Measurements from ENCODE around the gene TIMP2.
A peak's percentile ranks its signal among the peaks of the same experiment; 100 is the strongest.
"Not testable (repeated sequence)": the region's sequence is repeated elsewhere in the genome, so short reads cannot be mapped to it uniquely, and the experiment has no call there.

The TIMP2 gene, protein sequence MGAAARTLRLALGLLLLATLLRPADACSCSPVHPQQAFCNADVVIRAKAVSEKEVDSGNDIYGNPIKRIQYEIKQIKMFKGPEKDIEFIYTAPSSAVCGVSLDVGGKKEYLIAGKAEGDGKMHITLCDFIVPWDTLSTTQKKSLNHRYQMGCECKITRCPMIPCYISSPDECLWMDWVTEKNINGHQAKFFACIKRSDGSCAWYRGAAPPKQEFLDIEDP

DNA sequence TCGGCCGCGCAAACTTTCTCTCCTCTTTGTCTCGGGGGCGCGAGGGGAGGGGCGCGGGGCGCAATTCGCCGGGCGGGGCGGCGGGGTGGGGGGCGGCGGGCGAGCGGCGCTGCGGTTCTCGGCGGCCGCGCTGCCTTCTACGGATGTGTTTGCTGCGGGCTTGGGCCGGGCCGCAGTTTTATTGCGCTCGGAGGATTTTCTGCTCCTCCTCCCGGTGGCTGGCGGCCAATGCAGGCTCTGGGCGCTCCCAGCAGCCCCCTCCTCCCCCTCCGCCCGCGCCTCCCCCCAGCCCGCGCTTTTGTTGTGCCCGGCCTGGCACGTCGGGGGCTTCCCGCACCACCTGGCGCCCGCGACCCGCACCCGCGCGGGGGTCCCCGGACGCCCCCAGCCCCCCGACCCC, at the start of gene TIMP2:
TIMP2 (minus strand) TSS at position 154 of the 400 bp plus-strand sequence. CDS start 299 bp downstream, outside the sequence.
- peak; percentile 75 for DNase-seq

DNA sequence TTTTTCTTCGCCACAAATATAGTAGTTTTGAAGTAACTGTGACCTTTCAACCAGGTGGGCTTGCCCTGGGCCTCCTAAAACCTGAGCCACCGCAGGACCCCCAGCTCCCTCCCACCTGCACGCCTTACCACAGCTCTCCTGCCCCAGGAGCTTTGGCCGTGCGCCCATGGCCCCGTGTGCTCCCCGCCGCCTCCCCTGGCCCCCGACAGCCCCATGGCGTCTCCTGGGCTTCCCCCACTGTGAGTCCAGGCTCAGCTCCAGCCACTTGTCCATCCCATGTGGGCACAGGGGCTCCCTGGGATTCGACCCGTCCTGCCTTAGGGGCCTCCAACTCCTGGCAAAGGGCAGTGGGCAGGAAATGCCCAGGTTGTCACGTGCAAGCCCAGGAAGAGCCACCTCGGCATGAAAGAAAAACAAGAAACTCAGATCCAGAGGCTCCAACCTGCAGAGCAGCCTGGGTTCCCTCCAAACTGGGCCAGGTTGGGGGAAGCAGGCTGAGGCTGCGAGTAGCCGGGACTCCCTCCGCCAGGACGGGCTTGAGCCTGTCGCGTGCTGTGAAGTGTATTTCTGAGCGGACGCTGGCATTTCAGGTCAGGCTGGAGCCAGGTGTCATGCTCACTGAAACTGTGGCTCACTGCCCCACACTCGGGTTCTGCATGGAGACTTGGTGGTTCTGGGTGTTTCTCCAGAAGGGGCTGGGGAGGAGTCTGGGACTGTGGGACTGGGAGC, 48.8 kb upstream of the TIMP2 start:
- DNase-seq = no peak

DNA sequence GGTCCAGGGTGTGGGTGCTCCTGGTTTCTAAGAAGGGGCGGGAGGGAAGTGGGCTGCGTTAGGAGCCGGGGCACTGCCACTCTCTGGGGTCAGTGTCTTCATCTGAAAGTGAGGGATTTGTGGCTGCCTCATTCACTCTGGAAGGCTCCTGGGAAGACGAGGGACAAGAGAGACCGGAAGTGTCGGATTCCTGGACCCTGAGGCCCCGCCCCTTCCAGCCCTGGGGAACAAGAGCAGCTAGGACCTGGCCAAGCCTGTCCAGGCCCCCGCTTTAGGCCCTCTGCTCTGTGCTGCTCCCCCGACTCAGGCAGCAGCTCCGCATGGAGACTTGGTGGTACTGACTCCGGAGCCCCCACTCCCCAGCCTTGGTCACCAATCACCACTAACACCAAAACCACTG, 48.0 kb upstream of the TIMP2 start:
- DNase-seq = no peak

DNA sequence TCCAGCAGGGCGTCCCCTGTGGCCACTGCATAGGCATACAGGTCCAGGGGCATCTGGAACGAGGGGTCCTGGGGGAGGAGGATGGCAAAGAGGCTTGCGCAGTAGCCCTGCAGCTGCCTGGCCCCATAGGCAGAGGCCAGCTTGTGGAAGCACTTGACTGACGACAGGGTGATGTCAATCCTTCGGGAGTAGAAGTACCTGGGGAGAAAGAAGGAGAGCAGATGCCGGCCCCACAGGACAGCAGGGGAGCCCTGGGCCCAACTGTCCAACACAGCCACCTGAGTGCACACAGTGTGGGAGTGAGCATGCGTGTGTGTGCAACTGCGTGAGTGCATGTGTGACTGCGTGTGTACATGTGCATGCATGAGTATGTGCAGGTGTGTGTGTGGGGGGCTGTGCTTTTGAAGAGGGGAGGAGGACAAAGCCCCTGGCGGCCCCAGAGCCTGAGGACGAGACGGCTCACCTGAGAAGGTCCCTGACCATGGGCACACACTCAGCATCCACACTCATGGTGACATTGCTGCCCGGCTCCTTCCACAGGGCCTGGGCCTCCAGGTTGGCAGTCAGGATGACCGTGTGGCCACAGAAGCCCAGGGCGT, 47.4 kb upstream of the TIMP2 start:
- no peak for DNase-seq

DNA sequence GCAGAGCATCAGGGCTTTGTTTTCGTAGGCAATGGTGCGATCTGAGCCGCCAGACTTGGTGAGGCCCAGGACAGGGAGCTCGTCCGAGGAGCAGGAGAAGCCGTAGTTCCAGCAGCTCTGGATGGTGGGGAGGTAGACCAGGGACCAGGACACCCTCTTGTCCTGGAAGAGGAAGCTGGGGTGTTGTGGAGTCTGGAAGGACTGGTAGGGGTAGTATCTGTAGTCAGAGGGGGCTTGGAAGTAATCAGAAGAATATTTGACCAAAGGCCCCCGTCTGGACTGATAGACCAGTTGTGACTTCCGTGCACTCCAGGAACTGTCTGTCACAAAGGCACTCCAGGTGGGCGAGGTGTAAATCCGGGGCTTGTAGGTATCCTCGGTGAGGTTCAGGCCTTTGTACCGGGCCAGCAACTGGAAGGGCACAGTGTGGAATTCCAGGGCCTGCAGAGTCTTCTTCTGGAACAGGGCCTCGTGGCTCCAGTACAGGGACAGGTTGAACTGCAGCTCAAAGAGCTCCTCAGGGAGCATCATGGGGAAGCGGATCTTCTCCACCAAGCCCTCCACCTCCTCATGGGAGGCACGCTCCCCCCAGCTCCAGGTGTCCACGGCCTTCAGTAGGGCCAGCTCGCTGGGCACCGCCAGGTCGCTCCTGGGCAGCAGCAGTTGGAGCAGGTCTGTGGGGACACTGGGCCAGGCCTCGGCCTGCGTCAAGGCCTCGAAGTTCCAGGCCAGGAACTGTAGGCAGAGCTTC, 46.7 kb upstream of the TIMP2 start:
- DNase-seq = no peak

DNA sequence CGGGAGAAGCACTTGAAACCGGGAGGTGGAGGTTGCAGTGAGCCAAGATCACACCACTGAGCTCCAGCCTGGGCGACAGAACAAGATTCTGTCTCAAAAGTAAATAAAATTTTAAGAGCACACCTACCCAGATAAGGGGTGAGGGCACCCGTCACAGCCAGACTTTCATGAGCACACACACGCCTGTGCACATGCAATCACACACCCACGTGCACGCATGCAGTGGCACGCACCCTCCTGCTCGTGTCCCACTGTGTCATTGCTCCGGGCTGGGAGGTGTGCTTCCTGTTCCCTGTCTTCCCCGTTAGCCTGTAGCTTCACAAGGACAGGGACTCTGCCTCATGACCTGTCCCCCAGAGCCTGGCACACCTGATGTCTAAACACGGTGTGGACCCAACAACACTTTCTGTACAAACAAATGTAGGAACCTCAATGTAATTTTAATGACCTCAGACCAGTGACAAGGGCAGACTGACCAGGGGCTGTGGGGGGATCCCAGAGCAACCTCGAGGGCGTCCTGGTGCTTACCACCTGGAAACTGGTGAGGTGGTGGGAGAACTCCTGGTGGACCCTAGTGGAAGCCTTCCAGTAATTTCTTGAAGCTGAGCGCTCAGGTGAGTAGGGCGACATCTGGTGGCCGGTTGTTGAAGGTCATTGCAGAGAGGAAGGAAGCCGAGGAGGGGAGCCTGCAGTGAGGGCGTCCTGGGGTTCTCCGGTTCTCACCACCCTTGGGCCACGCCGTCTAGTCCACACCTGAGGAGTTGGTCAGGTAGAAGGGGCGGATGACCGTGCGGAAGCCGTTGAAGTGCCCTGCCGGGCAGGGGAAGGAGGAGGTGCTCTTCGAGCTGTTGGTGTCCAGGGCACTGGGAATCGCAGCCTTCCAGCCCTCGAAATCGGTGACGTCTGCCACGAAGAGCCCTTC, 45.9 kb upstream of the TIMP2 start:
- peak; percentile 73 for DNase-seq

DNA sequence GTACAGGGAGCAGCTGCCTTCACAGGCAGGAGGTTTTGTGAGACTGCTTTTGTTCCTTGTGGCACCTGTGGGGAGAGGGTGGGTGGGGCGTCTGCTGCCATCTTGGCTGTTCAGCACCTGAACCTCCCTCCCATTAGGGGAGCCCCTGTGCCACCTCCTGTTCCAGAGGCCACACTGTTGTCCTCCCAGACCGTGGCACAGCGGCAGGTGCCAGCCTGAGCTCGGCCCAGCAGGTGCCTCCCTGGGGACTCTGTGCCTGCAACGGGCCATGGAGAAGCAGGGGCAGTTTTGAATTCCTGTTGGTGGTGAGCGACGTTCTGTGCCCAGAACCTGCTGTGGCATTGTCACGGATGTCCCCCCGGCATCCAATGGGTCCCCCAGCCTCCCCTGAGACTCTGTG, 44.7 kb upstream of the TIMP2 start:
- no peak for DNase-seq

DNA sequence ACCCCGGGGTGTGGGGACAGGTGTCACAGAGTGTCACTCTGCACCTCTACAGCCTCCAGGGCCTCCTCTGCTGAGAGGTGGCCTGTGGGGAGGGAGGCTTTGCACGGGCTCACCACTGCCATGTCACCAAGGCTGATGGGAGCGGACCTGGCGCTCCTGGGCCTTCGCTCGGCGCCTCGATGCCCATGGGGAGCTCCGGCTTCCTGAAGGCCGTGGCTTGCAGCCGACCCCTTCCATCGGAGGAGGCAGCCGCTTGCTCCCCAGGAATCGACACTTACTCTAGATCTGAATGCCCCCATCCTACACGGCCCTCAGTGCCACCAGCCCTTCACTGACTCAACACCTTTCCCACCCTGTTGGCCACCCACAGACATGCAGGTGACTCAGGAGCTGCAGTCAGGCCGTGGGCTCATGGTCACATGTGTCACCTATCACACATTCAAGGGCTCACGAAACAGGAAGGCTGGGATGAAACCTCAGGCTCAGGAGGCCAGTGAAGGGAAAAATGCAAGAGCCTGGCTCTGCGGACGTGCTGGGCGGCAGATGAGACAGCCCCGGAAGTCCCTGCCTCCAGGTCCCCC, 42.7 kb upstream of the TIMP2 start:
- no peak for DNase-seq

DNA sequence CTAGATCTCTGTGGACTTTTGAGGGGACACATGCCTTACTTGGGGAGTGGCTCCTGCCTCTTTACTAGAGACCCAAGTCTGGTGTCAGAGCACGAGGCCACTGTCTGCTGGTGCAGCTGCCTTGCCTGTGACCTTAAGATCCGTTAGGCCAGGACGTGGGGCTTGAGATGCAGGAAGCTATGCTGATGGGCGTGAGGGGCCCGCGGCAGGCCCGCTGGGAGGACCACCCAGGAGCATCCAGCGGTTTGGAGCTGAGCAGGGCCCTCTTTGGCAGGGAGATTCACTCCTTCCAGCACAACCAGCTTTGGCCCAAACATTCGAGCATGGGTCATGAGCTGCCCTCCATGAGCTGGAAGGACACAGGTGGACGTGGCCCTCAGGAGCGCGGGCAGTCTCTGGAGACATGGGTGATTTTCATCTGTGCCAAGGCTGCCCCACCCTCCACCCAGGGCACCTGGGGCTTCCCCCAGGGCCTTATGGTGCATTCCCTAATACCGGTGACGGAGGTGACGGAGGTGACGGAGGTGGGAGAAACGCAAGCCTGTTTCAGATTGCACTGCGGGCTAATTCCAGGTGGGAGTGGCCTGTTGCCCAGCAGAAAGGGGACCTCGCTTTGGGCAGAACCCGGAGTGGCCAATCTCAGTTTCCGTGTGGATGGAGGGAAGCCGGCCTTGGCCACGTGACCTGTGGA, 41.9 kb upstream of the TIMP2 start:
- no peak for DNase-seq

DNA sequence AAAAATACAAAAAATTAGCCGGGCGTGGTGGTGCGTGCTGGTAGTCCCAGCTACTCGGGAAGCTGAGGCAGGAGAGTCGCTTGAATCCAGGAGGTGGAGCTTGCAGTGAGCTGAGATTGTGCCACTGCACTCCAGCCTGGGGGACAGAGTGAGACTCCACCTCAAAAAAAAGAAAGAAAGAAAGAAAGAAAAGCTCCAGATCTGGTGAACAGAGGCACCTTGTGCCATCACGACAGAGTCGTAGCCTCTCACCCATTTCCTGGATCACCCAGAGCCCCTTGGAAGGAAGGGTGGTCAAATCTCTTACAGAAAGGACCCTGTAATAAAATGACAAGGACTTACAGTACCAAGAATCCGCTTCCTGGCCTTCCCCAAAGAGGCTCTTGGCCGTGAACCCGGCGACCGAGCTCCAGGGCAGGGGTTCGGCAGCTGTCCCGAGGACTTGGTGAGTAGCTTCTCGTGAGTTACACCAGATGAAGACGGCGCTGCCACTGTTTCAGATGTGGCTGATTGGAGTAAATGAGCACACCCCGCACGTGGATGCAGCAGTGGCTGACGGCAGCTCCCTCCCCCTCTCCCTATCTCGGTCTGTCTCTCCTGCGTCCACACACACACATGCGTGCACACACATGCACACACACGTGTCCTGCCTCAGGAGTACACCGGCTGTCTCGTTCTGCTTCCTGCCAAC, 41.1 kb upstream of the TIMP2 start:
- DNase-seq = no peak

DNA sequence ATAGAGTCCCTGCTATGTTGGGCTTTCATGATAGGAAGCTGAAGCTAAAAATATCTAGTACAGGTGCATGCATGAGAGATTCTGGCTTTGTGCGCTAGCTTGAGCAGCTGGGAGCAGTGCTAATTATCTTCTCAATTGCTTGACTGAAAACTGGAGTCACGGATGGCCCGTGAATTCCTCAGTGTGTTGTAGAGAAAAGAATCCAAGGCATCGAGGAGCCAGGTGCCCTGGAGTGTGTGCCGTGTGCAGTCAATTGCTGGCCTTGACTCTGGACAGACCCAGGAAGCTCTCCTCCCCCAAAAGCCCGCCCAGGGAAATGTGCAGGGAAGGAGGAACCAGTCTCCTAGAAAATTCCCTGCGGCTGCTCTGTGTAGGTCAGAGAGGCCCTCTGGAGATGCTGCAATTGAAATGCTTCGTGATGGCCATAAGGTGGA, 40.3 kb upstream of the TIMP2 start:
- DNase-seq = no peak

DNA sequence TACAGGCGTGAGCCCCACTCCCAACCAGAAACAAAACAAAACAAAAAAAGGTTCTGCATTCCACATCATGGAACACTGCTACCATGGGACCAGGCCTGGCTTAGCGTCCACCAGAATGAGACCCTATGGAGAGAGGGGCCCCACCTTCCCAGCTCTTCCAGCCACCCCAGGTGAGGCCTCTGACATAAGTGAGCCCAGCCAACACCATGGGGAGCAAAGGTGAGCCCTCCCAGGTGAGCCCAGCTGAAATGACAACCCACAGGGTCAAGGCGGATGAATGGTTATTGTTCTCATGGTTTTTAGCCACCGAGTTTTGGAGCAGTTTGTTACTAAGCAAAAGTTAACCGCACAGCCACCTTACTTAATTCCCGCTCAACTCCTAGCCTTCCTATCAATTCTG, 38.2 kb upstream of the TIMP2 start:
- no peak for DNase-seq

DNA sequence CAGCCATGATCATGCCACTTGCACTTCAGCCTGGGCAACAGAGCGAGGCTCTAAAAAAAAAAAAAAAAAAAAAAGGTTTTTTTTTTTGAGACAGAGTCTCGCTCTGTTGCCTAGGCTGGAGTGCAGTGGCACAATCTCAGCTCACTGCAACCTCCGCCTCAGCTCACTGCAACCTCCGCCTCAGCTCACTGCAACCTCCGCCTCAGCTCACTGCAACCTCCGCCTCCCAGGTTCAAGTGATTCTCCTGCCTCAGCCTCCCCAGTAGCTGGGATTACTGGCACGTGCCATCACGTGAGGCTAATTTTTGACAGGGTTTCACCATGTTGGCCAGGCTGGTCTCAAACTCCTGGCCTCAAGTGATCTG, 37.8 kb upstream of the TIMP2 start:
- not testable (repeated sequence) for DNase-seq

DNA sequence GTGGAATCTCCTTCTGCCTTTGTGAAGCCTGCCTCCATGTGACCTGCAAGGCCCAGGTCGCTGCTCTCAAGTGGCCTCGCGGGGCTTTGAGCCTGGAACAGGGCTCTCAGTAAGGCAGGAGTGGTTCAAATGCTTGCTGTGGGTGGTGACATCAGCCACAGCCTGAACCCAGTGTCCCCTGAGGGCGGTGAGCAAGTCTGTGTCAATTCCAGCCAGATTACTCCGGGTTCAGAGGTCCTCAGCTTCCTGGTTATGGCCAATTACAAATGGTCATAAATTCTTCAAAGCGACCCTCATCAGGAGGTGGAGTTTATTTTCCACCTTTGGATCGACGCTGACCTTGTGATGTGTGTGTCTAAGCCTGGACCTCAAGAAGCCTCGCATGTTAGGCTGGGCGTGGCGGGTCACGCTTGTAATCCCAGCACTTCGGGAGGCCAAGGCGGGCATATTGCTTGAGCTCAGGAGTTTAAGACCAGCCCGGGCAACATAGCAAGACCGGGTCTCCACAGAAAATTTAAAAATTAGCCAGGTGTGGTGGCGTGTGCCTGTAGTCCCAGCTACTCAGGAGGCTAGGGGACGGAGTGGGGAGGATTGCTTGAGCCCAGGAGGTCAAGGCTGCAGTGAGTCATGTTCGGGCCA, 37.3 kb upstream of the TIMP2 start:
- no peak for DNase-seq

DNA sequence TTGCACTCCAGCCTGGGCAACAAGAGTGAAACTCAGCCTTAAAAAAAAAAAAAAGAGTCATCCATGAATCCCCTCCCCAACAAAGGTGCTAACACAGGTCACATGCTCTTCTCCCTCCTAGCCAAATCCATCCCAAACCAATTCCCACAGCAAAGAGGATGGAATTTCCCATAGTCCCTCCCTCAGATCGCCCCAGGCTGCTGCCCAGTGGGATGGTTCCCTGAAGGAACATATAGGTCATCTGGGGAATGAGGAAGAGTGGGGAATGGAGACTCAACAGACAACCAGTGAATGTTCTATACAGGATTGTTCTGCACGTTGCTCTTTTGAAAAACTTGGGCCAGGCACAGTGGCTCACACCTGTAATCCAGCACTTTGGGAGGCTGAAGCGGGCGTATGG, 36.4 kb upstream of the TIMP2 start:
- DNase-seq = no peak

DNA sequence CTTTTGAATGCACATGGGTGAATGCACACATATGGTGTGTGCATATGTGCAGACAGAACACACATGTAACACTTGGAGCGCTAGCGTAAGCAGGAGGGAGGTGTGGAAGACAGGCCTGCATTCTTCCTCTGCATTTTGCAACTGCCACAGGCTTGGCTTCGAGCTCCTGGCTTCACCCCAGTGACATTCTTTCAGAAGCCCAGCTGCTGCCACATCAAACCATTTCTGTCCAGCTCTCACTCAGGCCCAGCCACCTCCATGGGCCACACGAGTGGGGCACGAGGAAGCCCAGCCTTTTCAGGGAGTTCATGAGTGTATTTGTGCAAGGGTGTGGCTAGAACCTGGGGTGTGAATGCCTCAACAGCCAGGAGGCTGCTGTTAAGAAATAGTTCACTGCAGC, 35.7 kb upstream of the TIMP2 start:
- DNase-seq = no peak

DNA sequence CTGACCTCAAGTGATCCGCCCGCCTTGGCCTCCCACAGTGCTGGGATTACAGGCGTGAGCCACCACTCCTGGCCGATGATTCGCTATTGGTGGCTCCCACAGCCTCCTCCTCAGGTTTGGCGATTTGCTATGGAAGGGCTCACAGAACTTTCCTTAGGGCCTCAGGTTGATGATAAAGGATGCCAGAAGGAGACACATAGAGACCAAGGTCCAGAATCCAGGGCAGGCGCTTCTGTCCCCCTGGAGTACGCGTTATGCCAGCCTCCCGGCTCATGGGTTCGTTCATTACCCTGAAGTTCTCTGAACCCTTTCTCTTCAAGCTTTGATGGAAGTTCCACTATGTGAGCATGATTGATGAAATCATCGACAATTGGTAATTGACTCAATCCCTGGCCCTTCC, 34.6 kb upstream of the TIMP2 start:
- no peak for DNase-seq

DNA sequence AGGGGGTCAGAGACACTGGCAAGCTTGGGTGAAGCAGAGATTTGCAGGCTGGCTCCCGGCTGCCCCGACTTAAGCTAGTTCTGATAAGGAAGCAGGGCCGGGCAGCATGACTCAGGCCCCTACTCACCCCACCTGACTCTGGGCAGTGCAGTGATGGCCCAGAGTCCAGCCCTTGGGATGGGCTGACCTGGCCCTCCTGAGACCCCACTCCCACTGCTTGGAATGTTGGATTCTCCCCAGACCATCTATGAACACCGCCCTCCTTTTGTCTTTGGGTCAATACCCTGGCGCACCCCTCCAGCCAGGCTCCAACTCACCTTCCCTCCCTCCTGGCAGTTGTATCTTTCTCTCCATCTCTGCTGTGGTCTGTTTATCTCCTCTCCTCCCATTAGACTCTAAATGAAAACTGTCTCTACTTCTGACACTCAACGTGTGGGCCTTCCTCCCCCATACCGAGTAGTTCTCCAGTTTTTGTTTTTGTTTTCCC, 33.5 kb upstream of the TIMP2 start:
- no peak for DNase-seq

DNA sequence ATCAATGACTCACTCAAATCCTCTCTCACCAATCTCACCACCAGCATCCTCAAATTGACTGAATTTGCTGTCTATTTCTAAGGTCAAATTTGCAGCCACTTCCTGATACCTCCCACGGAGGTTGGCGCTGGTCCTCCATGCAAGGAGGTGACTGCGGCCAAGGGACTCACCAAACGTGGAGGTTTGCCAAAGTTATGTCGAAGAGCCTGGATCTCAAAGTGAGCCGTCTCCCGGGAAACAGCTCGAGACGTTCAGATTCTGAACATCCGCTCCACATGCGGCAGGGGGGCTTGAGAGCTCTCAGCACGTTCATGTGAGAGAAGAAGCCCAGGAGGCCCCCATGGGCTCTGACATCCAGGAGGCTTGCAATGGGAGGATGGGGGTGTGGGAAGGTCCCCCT, 31.9 kb upstream of the TIMP2 start:
- no peak for DNase-seq

DNA sequence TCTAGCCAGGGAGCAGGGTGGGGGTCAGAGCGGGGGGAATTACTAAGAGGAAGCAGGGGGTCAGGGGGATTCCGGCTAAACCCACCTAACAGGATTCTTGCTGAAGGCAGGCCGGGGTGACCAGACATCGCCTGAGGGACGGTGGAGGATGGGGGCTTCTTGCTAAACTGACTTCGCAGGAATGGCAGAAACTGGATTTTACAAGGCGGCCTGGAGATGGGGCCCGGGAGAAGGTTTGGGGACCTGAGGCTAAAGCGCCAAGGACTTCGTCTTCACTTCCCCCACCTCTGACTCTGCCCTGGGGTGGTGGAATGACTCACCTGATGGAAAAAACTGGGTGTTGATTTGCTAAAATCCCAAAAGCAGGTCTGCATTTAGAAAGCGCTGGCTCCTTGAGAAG, 31.1 kb upstream of the TIMP2 start:
- DNase-seq = no peak

Measured in CD4-positive, alpha-beta T cell treated with Interleukin-10 for 1 hour (primary cell).